Panc1 (cell line): ENCODE results near the gene PRR5. TPM values are rescaled to one million over a fixed set of nuclear protein-coding genes. Genes with fewer than 3 reads are reported as not detected.

Experiments used
- ATAC-seq: fragments of 200-7000 bp; cut with Tn5 transposase; 2 replicates; pipeline ENCODE4 v1.9.1; 2020; ENCODE audit warnings: mild to moderate bottlenecking, moderate library complexity
- BruUV-seq: library from RNA; stranded (reverse); fragments of 400-500 nt; replicated peaks from 2 replicates; lab custom pipeline; 2021; lab: Mats Ljungman, UMichigan
- CTCF ChIA-PET: fragments of 300-600 bp; sonication (Branson Sonifier 250); formaldehyde crosslinking; loops from one replicate; lab custom pipeline; 2022; ENCODE audit warnings: antibody characterized with exemption; lab: Charles Lee
- POLR2A ChIA-PET: fragments of 300-600 bp; sonication (Branson Sonifier 250); formaldehyde crosslinking; loops from one replicate; lab custom pipeline; 2022; ENCODE audit warnings: antibody characterized with exemption; lab: Charles Lee
- DNase-seq: peaks from one replicate; pipeline ENCODE4 v3.0.0-alpha.2; 2010; ENCODE audit warnings: low read depth, low spot score
- H3K27ac ChIP-seq: 2 replicates; pipeline ENCODE4 v1.5.1; 2011; ENCODE audit warnings: mild to moderate bottlenecking, low read length, inconsistent platforms
- H3K27me3 ChIP-seq: fragments of 200-500 bp; sonication (Bioruptor generic); 2 replicates; pipeline ENCODE4 v1.6.0; 2014; ENCODE audit warnings: low read length, inconsistent platforms; ENCODE audit not compliant: control insufficient read depth, insufficient read depth
- H3K36me3 ChIP-seq: fragments of 200-500 bp; sonication (Bioruptor generic); 2 replicates; pipeline ENCODE4 v1.5.1; 2014; ENCODE audit warnings: inconsistent platforms, mild to moderate bottlenecking, low read length, moderate library complexity; ENCODE audit not compliant: control insufficient read depth, insufficient read depth
- H3K4me1 ChIP-seq: 2 replicates; pipeline ENCODE4 v1.5.1; 2011; ENCODE audit warnings: inconsistent platforms, mild to moderate bottlenecking, low read length, moderate library complexity; ENCODE audit not compliant: control insufficient read depth, insufficient read depth
- H3K4me3 ChIP-seq, 2 experiments: 2 replicates each; pipeline ENCODE4 v1.5.1; 2011 to 2012; ENCODE audit warnings: low read depth in 2 of 2, low read length in 2 of 2, mild to moderate bottlenecking in 2 of 2, inconsistent platforms in 1 of 2, moderate library complexity in 1 of 2
- H3K9me3 ChIP-seq: fragments of 200-500 bp; sonication (Bioruptor generic); 2 replicates; pipeline ENCODE4 v1.5.1; 2014; ENCODE audit warnings: low read depth, mild to moderate bottlenecking, inconsistent platforms, low read length, moderate library complexity; ENCODE audit not compliant: control insufficient read depth, insufficient read depth
- CTCF ChIP-seq: fragments of 450-650 bp; IDR thresholded peaks from 2 replicates; pipeline ENCODE4 v1.5.1; 2017; ENCODE audit warnings: mild to moderate bottlenecking
- POLR2AphosphoS5 ChIP-seq: IDR thresholded peaks from 2 replicates; pipeline ENCODE4 v1.6.1; 2012; ENCODE audit warnings: mild to moderate bottlenecking, low read depth, low read length, moderate library complexity
- SIN3A ChIP-seq: IDR thresholded peaks from 2 replicates; pipeline ENCODE4 v1.6.1; 2012; ENCODE audit warnings: low read depth, mild to moderate bottlenecking, low read length, moderate library complexity, borderline replicate concordance; ENCODE audit not compliant: insufficient read depth
- TCF7L2 ChIP-seq: IDR thresholded peaks from 2 replicates; pipeline ENCODE4 v1.6.1; 2011; ENCODE audit warnings: mild to moderate bottlenecking, low read depth, low read length, inconsistent platforms
- in situ Hi-C: cut with HindIII; loops from 2 replicates; pipeline ENCODE4 v1.10.0; 2016; ENCODE audit warnings: low sequenced_read_pairs, low pct_unique_long_range_greater_than_20kb
- intact Hi-C: fragments of 100-400 bp; cut with micrococcal nuclease; formaldehyde crosslinking; loops from one replicate; pipeline ENCODE4 v1.10.0; 2022; ENCODE audit not compliant: unreplicated experiment
- total RNA-seq: library from RNA; stranded (reverse); gene quantifications from one replicate; pipeline ENCODE4 v1.2.1, GENCODE V29; 2021; ENCODE audit not compliant: unreplicated experiment
- TF ChIP-seq, protein P1 (sequence below), 2 experiments: IDR thresholded peaks; 2 replicates each; pipeline ENCODE4 v1.6.1; 2011 to 2012; ENCODE audit warnings: low read depth in 2 of 2, control low read depth in 1 of 2, low read length in 1 of 2, mild to moderate bottlenecking in 1 of 2, moderate library complexity in 1 of 2; ENCODE audit not compliant: insufficient read depth in 1 of 2

PRR5 gene
- total RNA-seq, 1 experiment from 2014 or later = 11.5 TPM

GRCh38 chr22:44671742-44672141 is 30.3 kb upstream of the PRR5 start:
- ATAC-seq (no peak), DNase-seq (no peak)
- no TSS peak for BruUV-seq
- H3K27ac ChIP-seq = no peak overlapping the region
- H3K27me3 ChIP-seq = no peaks in the 10 kb centered on the region
- no peaks in the 10 kb centered on the region for H3K36me3 ChIP-seq
- CTCF ChIA-PET = no interaction called here
- H3K4me3 ChIP-seq = no peak overlapping the region
- intact Hi-C loops = no loop called here
- TF ChIP-seq, protein P1, sequence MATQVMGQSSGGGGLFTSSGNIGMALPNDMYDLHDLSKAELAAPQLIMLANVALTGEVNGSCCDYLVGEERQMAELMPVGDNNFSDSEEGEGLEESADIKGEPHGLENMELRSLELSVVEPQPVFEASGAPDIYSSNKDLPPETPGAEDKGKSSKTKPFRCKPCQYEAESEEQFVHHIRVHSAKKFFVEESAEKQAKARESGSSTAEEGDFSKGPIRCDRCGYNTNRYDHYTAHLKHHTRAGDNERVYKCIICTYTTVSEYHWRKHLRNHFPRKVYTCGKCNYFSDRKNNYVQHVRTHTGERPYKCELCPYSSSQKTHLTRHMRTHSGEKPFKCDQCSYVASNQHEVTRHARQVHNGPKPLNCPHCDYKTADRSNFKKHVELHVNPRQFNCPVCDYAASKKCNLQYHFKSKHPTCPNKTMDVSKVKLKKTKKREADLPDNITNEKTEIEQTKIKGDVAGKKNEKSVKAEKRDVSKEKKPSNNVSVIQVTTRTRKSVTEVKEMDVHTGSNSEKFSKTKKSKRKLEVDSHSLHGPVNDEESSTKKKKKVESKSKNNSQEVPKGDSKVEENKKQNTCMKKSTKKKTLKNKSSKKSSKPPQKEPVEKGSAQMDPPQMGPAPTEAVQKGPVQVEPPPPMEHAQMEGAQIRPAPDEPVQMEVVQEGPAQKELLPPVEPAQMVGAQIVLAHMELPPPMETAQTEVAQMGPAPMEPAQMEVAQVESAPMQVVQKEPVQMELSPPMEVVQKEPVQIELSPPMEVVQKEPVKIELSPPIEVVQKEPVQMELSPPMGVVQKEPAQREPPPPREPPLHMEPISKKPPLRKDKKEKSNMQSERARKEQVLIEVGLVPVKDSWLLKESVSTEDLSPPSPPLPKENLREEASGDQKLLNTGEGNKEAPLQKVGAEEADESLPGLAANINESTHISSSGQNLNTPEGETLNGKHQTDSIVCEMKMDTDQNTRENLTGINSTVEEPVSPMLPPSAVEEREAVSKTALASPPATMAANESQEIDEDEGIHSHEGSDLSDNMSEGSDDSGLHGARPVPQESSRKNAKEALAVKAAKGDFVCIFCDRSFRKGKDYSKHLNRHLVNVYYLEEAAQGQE (IDR thresholded peaks at IDR 0.05; ENCODE audit: insufficient read depth in 1 of 2, low read depth in 2 of 2, low read length in 1 of 2) = no peak
- no peak for TF ChIP-seq CTCF
- TF ChIP-seq POLR2AphosphoS5 = no peak
- TF ChIP-seq TCF7L2 = no peak
- no peak for TF ChIP-seq SIN3A
- H3K9me3 ChIP-seq = no peaks in the 10 kb centered on the region
- POLR2A ChIA-PET = no interaction called here
- peaks cover under 1% of the 10 kb centered on the region for H3K4me1 ChIP-seq
- in situ Hi-C loops = no loop called here

DNA sequence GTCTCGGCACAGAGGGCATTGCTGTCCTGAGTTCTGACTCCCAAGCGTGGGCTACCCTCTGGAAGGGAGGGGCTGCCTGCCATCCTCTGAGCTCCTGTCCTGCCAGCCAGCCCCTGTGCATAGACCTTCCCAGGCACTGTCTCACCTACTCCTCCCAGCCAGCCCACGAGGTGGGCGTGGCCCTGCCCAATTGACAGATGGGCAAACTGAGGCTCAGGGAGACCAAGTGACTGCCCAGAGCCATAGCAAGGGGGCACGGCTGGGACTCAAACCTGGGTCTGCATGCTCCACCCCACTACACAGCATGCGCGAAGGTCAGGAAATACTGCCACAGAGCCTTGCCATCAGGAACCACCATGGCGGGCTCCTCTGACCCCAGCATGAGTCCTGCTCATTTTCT is 29.4 kb upstream of the PRR5 start:
- POLR2A ChIA-PET = no interaction called here
- no peaks in the 10 kb centered on the region for H3K9me3 ChIP-seq
- intact Hi-C loops = no loop called here
- no peaks in the 10 kb centered on the region for H3K36me3 ChIP-seq
- CTCF ChIA-PET = no interaction called here
- BruUV-seq = no TSS peak
- H3K4me1 ChIP-seq = peaks cover 7% of the 10 kb centered on the region
- in situ Hi-C loops = no loop called here
- H3K27ac ChIP-seq = no peak overlapping the region
- TF ChIP-seq SIN3A (no peak), POLR2AphosphoS5 (no peak), CTCF (no peak), TCF7L2 (no peak)
- TF ChIP-seq, protein P1 (IDR thresholded peaks at IDR 0.05; ENCODE audit: insufficient read depth in 1 of 2, low read depth in 2 of 2, low read length in 1 of 2) = no peak
- H3K27me3 ChIP-seq = no peaks in the 10 kb centered on the region
- ATAC-seq (no peak), DNase-seq (no peak)
- H3K4me3 ChIP-seq = no peak overlapping the region
